ENCODE data around the gene RBM33. TPM values are rescaled to one million over a fixed set of nuclear protein-coding genes. Genes with fewer than 3 reads are reported as not detected.

Gene RBM33
- polyA plus RNA-seq, 1 donor (not counting 4 experiments of a cell fraction or from before 2014, with no cell fraction given): 8.9 TPM

GRCh38 chr7:155602156-155602555 lies 42.3 kb upstream of the RBM33 start:
- DNase-seq (ENCODE audit: low read depth, low spot score) (no peak), FAIRE-seq (no peak)
- Histone ChIP-seq H3K27ac (ENCODE audit: control insufficient read depth, insufficient read depth, low read length) (no peak overlapping the region), H3K79me2 (ENCODE audit: control insufficient read depth, insufficient read depth, low read length) (no peaks in the 10 kb centered on the region), H3K4me2 (ENCODE audit: control insufficient read depth, extremely low read depth, insufficient read depth, low read depth, low read length) (no peak overlapping the region), H2AFZ (ENCODE audit: control insufficient read depth, low read length) (no peak overlapping the region), H4K20me1 (ENCODE audit: control insufficient read depth, extremely low read depth, insufficient read depth, low read length) (no peaks in the 10 kb centered on the region), H3K4me3 (ENCODE audit: control insufficient read depth in 2 of 3, extremely low read depth in 1 of 3, insufficient read depth in 2 of 3, low read depth in 1 of 3, low read length in 3 of 3) (no peak overlapping the region), H3K9me1 (ENCODE audit: control insufficient read depth, extremely low read depth, insufficient read depth, low read length) (no peaks in the 10 kb centered on the region), H3K9me3 (ENCODE audit: control insufficient read depth, low read depth, low read length) (no peaks in the 10 kb centered on the region), H3K4me1 (ENCODE audit: control insufficient read depth, extremely low read depth, insufficient read depth, low read length) (no peaks in the 10 kb centered on the region), H3K9ac (ENCODE audit: control insufficient read depth, extremely low read depth, insufficient read depth, low read length) (no peak overlapping the region), H3K27me3 (ENCODE audit: control insufficient read depth, extremely low read depth, insufficient read depth, low read length) (peaks cover 22% of the 10 kb centered on the region), H3K36me3 (ENCODE audit: control insufficient read depth in 2 of 2, extremely low read depth in 1 of 2, insufficient read depth in 2 of 2, low read length in 2 of 2) (no peaks in the 10 kb centered on the region)
- dilution Hi-C loops (cut with MboI; ENCODE audit: extremely low pct_ligation_motif_present, low sequenced_read_pairs): no loop called here
- TF ChIP-seq CTCF (optimal IDR thresholded peaks at IDR 0.05 in 1 of 3, IDR thresholded peaks at IDR 0.05 in 1 of 3, conservative IDR thresholded peaks at IDR 0.05 in 1 of 3; ENCODE audit: extremely low read depth in 1 of 3, insufficient read depth in 2 of 3, low read length in 3 of 3) (no peak), EZH2 (IDR thresholded peaks at IDR 0.05; ENCODE audit: low read length) (no peak)

GRCh38 chr7:155602750-155603149 lies 41.7 kb upstream of the RBM33 start:
- no peak overlapping the region for H3K27ac ChIP-seq (ENCODE audit: control insufficient read depth, insufficient read depth, low read length)
- no peaks in the 10 kb centered on the region for H4K20me1 ChIP-seq (ENCODE audit: control insufficient read depth, extremely low read depth, insufficient read depth, low read length)
- no peaks in the 10 kb centered on the region for H3K9me3 ChIP-seq (ENCODE audit: control insufficient read depth, low read depth, low read length)
- no peak overlapping the region for H2AFZ ChIP-seq (ENCODE audit: control insufficient read depth, low read length)
- DNase-seq (ENCODE audit: low read depth, low spot score) (no peak), FAIRE-seq (no peak)
- H3K4me1 ChIP-seq (ENCODE audit: control insufficient read depth, extremely low read depth, insufficient read depth, low read length): no peaks in the 10 kb centered on the region
- no peaks in the 10 kb centered on the region for H3K79me2 ChIP-seq (ENCODE audit: control insufficient read depth, insufficient read depth, low read length)
- H3K4me2 ChIP-seq (ENCODE audit: control insufficient read depth, extremely low read depth, insufficient read depth, low read depth, low read length): no peak overlapping the region
- TF ChIP-seq CTCF (optimal IDR thresholded peaks at IDR 0.05 in 1 of 3, IDR thresholded peaks at IDR 0.05 in 1 of 3, conservative IDR thresholded peaks at IDR 0.05 in 1 of 3; ENCODE audit: extremely low read depth in 1 of 3, insufficient read depth in 2 of 3, low read length in 3 of 3): no peak
- no peaks in the 10 kb centered on the region for H3K9me1 ChIP-seq (ENCODE audit: control insufficient read depth, extremely low read depth, insufficient read depth, low read length)
- H3K36me3 ChIP-seq (ENCODE audit: control insufficient read depth in 2 of 2, extremely low read depth in 1 of 2, insufficient read depth in 2 of 2, low read length in 2 of 2): no peaks in the 10 kb centered on the region
- no peak overlapping the region for H3K9ac ChIP-seq (ENCODE audit: control insufficient read depth, extremely low read depth, insufficient read depth, low read length)
- no peak overlapping the region for H3K4me3 ChIP-seq (ENCODE audit: control insufficient read depth in 2 of 3, extremely low read depth in 1 of 3, insufficient read depth in 2 of 3, low read depth in 1 of 3, low read length in 3 of 3)
- dilution Hi-C loops (cut with MboI; ENCODE audit: extremely low pct_ligation_motif_present, low sequenced_read_pairs): no loop called here
- peaks cover 22% of the 10 kb centered on the region for H3K27me3 ChIP-seq (ENCODE audit: control insufficient read depth, extremely low read depth, insufficient read depth, low read length)
